ENCODE data around the gene TRAPPC2L.

GRCh38 chr16:88879788-88880055, 22.8 kb downstream of the TRAPPC2L start:
- TF ChIP-seq CTCF (IDR thresholded peaks at IDR 0.05) (no peak), POLR2A (IDR thresholded peaks at IDR 0.05) (no peak)
